ENCODE results near the gene CD248.

The CD248 gene

DNA sequence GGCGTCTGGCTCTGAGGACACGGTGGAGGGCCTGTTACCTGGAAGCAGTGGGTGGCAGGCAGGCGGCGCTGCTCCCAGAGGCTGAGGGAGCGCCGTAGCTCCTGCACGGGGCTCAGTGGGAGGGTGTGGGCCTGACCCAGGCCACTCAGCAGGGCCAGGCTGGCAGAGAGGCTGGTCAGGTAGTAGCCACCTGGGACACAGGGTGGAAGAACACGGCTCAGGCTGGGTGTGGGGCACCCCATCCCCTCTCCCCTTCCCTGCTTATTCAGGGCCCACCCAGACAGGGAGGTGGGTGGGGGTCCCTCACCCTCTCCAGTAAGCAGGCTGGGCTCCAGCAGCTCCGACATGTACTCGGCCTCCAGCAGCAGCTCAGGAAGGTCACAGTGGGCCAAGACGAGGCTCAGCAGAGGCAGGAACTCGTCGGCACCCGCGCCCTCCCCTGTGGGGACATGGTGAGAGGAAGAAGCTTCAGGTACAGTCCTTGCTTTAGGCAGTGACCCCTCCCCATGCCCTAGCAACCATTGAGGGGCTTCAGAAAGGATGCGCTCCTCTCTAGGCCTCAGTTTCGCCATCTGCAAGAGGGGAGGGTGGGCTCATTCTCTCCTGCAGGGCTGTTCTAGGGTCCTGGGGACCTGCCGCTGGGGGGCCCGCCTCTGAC, 16.5 kb upstream of the CD248 start:
- DNase-seq (ENCODE audit: low read depth in 1 of 2, low spot score in 1 of 2): no peak
- H3K27ac ChIP-seq (replicated peaks): no peak overlapping the region
- H3K4me3 ChIP-seq (replicated peaks; ENCODE audit: insufficient read depth, low read length): no peak overlapping the region
- TF ChIP-seq POLR2AphosphoS5 (IDR thresholded peaks at IDR 0.05; ENCODE audit: low read depth) (no peak), GABPA (IDR thresholded peaks at IDR 0.05; ENCODE audit: low read depth) (no peak), SPI1 (IDR thresholded peaks at IDR 0.05; ENCODE audit: borderline replicate concordance, low read depth) (no peak)
- TF ChIP-seq, protein P1, sequence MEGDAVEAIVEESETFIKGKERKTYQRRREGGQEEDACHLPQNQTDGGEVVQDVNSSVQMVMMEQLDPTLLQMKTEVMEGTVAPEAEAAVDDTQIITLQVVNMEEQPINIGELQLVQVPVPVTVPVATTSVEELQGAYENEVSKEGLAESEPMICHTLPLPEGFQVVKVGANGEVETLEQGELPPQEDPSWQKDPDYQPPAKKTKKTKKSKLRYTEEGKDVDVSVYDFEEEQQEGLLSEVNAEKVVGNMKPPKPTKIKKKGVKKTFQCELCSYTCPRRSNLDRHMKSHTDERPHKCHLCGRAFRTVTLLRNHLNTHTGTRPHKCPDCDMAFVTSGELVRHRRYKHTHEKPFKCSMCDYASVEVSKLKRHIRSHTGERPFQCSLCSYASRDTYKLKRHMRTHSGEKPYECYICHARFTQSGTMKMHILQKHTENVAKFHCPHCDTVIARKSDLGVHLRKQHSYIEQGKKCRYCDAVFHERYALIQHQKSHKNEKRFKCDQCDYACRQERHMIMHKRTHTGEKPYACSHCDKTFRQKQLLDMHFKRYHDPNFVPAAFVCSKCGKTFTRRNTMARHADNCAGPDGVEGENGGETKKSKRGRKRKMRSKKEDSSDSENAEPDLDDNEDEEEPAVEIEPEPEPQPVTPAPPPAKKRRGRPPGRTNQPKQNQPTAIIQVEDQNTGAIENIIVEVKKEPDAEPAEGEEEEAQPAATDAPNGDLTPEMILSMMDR (IDR thresholded peaks at IDR 0.05; ENCODE audit: insufficient read depth, low read length): no peak
- TF ChIP-seq, protein P2, sequence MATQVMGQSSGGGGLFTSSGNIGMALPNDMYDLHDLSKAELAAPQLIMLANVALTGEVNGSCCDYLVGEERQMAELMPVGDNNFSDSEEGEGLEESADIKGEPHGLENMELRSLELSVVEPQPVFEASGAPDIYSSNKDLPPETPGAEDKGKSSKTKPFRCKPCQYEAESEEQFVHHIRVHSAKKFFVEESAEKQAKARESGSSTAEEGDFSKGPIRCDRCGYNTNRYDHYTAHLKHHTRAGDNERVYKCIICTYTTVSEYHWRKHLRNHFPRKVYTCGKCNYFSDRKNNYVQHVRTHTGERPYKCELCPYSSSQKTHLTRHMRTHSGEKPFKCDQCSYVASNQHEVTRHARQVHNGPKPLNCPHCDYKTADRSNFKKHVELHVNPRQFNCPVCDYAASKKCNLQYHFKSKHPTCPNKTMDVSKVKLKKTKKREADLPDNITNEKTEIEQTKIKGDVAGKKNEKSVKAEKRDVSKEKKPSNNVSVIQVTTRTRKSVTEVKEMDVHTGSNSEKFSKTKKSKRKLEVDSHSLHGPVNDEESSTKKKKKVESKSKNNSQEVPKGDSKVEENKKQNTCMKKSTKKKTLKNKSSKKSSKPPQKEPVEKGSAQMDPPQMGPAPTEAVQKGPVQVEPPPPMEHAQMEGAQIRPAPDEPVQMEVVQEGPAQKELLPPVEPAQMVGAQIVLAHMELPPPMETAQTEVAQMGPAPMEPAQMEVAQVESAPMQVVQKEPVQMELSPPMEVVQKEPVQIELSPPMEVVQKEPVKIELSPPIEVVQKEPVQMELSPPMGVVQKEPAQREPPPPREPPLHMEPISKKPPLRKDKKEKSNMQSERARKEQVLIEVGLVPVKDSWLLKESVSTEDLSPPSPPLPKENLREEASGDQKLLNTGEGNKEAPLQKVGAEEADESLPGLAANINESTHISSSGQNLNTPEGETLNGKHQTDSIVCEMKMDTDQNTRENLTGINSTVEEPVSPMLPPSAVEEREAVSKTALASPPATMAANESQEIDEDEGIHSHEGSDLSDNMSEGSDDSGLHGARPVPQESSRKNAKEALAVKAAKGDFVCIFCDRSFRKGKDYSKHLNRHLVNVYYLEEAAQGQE (IDR thresholded peaks at IDR 0.05; ENCODE audit: insufficient replicate concordance, low read depth): no peak
- no peaks in the 10 kb centered on the region for H3K27me3 ChIP-seq (ENCODE audit: insufficient read depth, poor library complexity, severe bottlenecking)

DNA sequence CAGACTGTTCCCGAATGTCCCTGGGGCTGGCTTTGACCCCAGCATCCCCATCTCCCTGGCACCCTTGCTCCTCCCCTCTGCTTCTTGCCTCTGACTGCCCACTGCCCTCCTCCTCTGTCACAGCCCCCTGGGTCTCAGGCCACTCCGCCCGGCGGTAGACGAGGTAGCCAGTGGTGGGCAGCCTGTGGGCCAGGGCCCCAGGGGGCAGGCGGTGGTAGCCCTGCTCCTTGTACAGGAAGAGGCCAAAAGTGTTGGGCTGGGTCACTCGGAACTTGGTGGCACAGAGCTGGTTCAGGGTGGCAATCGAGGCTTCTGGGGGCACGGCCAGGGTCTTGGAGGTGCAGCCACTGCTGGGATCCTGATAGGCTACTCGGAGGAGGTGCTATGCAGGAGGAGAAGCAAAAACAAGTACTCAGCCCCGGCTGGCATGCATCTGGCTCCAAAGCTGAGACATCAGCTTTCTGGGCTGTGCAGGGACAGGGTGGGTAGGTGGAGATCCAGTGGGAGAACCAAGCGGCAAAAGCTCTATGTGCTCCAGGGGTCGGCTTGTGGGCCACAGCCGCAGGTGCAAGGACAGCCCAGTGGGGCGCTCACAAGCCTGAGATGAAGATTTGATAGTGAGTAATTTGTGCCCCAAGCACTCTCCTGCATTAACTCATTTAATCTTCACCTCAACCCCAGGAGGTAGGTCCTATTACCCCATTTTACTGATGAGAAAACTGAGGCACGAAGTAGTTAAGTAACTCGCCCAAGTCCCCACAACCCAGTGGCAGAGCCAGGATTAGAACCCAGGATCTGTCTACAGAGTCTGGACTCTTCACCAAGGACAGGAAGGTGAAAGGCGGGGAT, 15.8 kb upstream of the CD248 start:
- no peak for DNase-seq (ENCODE audit: low read depth in 1 of 2, low spot score in 1 of 2)
- TF ChIP-seq, protein P2 (IDR thresholded peaks at IDR 0.05; ENCODE audit: insufficient replicate concordance, low read depth): no peak
- TF ChIP-seq, protein P1 (IDR thresholded peaks at IDR 0.05; ENCODE audit: insufficient read depth, low read length): no peak
- TF ChIP-seq POLR2AphosphoS5 (IDR thresholded peaks at IDR 0.05; ENCODE audit: low read depth) (no peak), GABPA (IDR thresholded peaks at IDR 0.05; ENCODE audit: low read depth) (no peak), SPI1 (IDR thresholded peaks at IDR 0.05; ENCODE audit: borderline replicate concordance, low read depth) (no peak)
- H3K27ac ChIP-seq (replicated peaks): no peak overlapping the region
- no peaks in the 10 kb centered on the region for H3K27me3 ChIP-seq (ENCODE audit: insufficient read depth, poor library complexity, severe bottlenecking)
- no peak overlapping the region for H3K4me3 ChIP-seq (replicated peaks; ENCODE audit: insufficient read depth, low read length)

DNA sequence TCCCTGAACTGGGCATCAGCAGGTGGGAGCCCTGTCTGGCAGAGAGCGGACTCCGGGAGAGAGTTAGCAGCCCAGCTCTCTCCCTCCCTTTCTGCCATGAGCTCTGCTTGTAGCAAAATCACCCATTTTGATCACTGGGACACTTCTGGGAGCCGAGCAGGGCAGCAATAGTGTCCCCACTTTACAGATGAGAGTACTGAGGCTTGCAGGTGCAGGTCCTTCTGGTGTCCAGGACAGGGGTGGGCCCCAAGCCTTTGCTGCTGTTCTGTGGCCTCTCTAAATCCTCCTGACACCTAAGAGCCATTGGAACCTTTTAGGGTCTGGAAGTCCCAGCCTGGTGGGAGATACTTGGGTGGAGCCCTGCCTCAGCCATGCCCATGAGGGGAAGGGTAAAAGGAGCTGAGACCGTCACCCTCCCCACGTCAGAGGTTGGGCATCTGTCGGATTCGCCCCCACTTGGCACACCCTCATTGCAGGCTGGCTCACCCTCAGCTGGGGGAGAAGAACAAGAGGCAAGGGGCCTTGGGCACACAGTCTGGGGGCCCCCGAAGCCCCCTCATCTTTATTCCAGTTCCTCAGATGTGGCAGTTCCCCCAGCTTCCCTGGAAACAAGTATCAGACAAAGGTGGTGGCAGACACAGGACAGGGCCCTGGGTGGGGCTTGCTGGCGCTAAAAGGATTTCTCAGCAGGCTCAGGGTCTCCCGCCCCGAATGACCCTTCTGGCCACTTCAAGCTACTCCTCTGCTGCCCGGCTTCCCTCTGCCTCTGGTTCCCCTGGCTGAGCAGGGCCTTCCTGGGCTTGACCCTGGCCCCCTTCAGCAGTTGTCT, 14.9 kb upstream of the CD248 start:
- DNase-seq (ENCODE audit: low read depth in 1 of 2, low spot score in 1 of 2): no peak
- Histone ChIP-seq H3K27ac (replicated peaks) (no peak overlapping the region), H3K27me3 (ENCODE audit: insufficient read depth, poor library complexity, severe bottlenecking) (no peaks in the 10 kb centered on the region), H3K4me3 (replicated peaks; ENCODE audit: insufficient read depth, low read length) (no peak overlapping the region)
- TF ChIP-seq POLR2AphosphoS5 (IDR thresholded peaks at IDR 0.05; ENCODE audit: low read depth): no peak

DNA sequence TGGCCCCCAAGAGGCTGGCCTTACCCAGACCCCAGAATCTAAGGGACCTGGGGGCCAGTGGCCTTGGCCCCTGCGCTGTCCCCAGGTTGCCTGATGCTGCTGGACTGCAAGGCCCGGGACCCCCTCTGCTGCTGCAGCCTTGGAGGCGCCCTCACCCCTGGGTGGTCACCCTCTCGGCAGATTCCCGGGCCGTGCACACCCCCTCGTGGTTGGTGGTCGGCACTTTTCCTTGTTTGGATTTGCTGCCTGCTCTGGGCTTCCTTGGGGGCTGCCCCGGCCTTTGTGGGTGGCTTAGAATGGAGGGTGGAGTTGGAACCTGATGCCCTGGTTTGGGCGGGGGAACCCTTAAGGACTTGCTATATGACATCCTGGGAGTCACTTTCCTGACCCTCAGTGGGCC, 14.1 kb upstream of the CD248 start:
- Histone ChIP-seq H3K4me3 (replicated peaks; ENCODE audit: insufficient read depth, low read length) (no peak overlapping the region), H3K27me3 (ENCODE audit: insufficient read depth, poor library complexity, severe bottlenecking) (no peaks in the 10 kb centered on the region), H3K27ac (replicated peaks) (no peak overlapping the region)
- no peak for DNase-seq (ENCODE audit: low read depth in 1 of 2, low spot score in 1 of 2)
- TF ChIP-seq GABPA (IDR thresholded peaks at IDR 0.05; ENCODE audit: low read depth) (no peak), SPI1 (IDR thresholded peaks at IDR 0.05; ENCODE audit: borderline replicate concordance, low read depth) (no peak), POLR2AphosphoS5 (IDR thresholded peaks at IDR 0.05; ENCODE audit: low read depth) (no peak)
- TF ChIP-seq, protein P1 (IDR thresholded peaks at IDR 0.05; ENCODE audit: insufficient read depth, low read length): no peak
- TF ChIP-seq, protein P2 (IDR thresholded peaks at IDR 0.05; ENCODE audit: insufficient replicate concordance, low read depth): no peak

Measured in HL-60 (cell line).